Osteocyte (in vitro differentiated cells): ENCODE data around the gene SPATA31C2. TPM values are rescaled to one million over a fixed set of nuclear protein-coding genes. Genes with fewer than 3 reads are reported as not detected.
"Not testable (repeated sequence)": the region's sequence is repeated elsewhere in the genome, so short reads cannot be mapped to it uniquely, and the experiment has no call there.

Source experiments
- DNase-seq: peaks from one replicate; pipeline ENCODE4 v3.0.0; 2021; ENCODE audit warnings: mixed read lengths; ENCODE audit not compliant: unreplicated experiment; ENCODE audit errors: extremely low spot score
- H3K27ac Mint-ChIP-seq: one replicate; pipeline ENCODE4 v1.8.0; 2021; ENCODE audit warnings: mild to moderate bottlenecking, mixed read lengths; ENCODE audit not compliant: unreplicated experiment
- H3K27me3 Mint-ChIP-seq: one replicate; pipeline ENCODE4 v1.8.0; 2021; ENCODE audit warnings: mixed read lengths; ENCODE audit not compliant: unreplicated experiment
- H3K36me3 Mint-ChIP-seq: one replicate; pipeline ENCODE4 v1.8.0; 2021; ENCODE audit warnings: mixed read lengths; ENCODE audit not compliant: unreplicated experiment
- H3K4me1 Mint-ChIP-seq: one replicate; pipeline ENCODE4 v1.8.0; 2021; ENCODE audit warnings: mixed read lengths; ENCODE audit not compliant: unreplicated experiment
- H3K4me3 Mint-ChIP-seq: one replicate; pipeline ENCODE4 v1.8.0; 2021; ENCODE audit warnings: mild to moderate bottlenecking, moderate library complexity, mixed read lengths; ENCODE audit not compliant: unreplicated experiment
- H3K9me3 Mint-ChIP-seq: one replicate; pipeline ENCODE4 v1.8.0; 2021; ENCODE audit warnings: mixed read lengths; ENCODE audit not compliant: unreplicated experiment
- CTCF ChIP-seq: fragments of 200-600 bp; sonication (generic); IDR thresholded peaks from 2 replicates; pipeline ENCODE4 v1.5.0; 2021; ENCODE audit warnings: antibody characterized with exemption, mild to moderate bottlenecking, moderate library complexity
- total RNA-seq: library from RNA; stranded (reverse); gene quantifications from 2 replicates; pipeline ENCODE4 v1.2.1, GENCODE V29; 2021

SPATA31C2 gene
- total RNA-seq, 1 donor from 2014 or later, result not detected

- H3K9me3 Mint-ChIP-seq, H3K4me3 Mint-ChIP-seq, H3K27me3 Mint-ChIP-seq, H3K36me3 Mint-ChIP-seq, DNase-seq, H3K27ac Mint-ChIP-seq, H3K4me1 Mint-ChIP-seq: not testable (repeated sequence)
These were observed 23.2 kb downstream of the SPATA31C2 start for GRCh38 chr9:88114968-88115612.

GRCh38 chr9:88114283-88114967 lies 23.9 kb downstream of the SPATA31C2 start:
- not testable (repeated sequence) for H3K4me3 Mint-ChIP-seq, H3K4me1 Mint-ChIP-seq, DNase-seq, H3K27me3 Mint-ChIP-seq, H3K9me3 Mint-ChIP-seq, H3K27ac Mint-ChIP-seq, H3K36me3 Mint-ChIP-seq

- H3K4me1 Mint-ChIP-seq, H3K4me3 Mint-ChIP-seq, H3K27me3 Mint-ChIP-seq, H3K9me3 Mint-ChIP-seq, H3K27ac Mint-ChIP-seq, H3K36me3 Mint-ChIP-seq: not testable (repeated sequence)
- DNase-seq, result peak; percentile 82
These were observed 24.8 kb downstream of the SPATA31C2 start for GRCh38 chr9:88113156-88114130.

GRCh38 chr9:88110026-88110425 lies 28.2 kb downstream of the SPATA31C2 start:
- Mint-ChIP-seq H3K4me3 (no peak overlapping the region), H3K27me3 (peaks cover 31% of the 10 kb centered on the region), H3K9me3 (no peaks in the 10 kb centered on the region), H3K36me3 (no peaks in the 10 kb centered on the region), H3K27ac (no peak overlapping the region), H3K4me1 (no peaks in the 10 kb centered on the region)
- TF ChIP-seq CTCF, result no peak
- no peak for DNase-seq

DNA sequence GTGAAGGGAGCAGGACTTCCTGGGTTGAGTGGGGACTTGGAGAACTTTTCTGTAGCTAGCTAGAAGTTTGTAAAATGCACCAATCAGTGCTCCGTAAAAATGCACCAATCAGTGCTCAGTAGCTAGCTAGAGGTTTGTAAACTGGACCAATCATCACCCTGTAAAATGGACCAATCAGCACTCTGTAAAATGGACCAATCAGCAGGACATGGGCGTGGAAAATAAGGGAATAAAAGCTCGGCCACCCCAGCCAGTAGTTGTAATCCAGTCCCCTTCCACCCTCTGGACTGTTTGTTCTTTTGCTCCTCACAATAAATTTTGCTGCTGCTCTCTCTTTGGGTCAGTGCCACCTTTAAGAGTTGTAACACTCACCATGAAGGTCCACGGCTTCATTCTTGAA lies 29.5 kb downstream of the SPATA31C2 start:
- Mint-ChIP-seq H3K9me3 (no peaks in the 10 kb centered on the region), H3K4me3 (no peak overlapping the region), H3K27ac (no peak overlapping the region), H3K27me3 (peaks cover 31% of the 10 kb centered on the region), H3K36me3 (no peaks in the 10 kb centered on the region), H3K4me1 (no peaks in the 10 kb centered on the region)
- TF ChIP-seq CTCF, result no peak
- no peak for DNase-seq

DNA sequence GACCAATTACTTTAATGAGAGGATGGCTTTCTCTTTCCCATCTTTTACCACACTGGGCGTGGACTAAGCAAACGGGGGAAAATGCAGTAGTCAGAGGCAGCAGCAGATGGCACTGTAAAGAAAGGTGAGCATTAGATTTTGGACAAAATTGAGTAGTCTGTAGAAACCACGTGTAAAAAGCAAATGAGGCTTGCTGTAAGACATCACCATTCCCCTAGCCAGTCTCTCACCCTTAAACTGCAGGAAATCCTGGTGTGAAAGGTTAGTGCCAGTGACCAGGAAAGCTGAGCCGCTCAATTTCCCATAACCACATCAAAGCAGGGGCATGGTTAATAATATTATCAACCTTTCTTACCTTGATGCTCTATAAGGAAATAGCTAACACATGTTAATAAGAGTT lies 31.8 kb downstream of the SPATA31C2 start:
- no peak for DNase-seq

More for the DNA sequence above, 31.8 kb downstream of the SPATA31C2 start:
- Mint-ChIP-seq H3K27ac (no peak overlapping the region), H3K9me3 (no peaks in the 10 kb centered on the region), H3K36me3 (no peaks in the 10 kb centered on the region), H3K4me3 (no peak overlapping the region), H3K4me1 (no peaks in the 10 kb centered on the region), H3K27me3 (peaks cover 35% of the 10 kb centered on the region)
- TF ChIP-seq CTCF, result peak; percentile 62
